NCI-H1417 (cell line): ENCODE results near the gene PDC.

Source experiments
- DNase-seq, 3 experiments: peaks; one replicate each; lab custom pipeline; 2025; lab: John Stamatoyannopoulos, UW

Gene PDC

DNA sequence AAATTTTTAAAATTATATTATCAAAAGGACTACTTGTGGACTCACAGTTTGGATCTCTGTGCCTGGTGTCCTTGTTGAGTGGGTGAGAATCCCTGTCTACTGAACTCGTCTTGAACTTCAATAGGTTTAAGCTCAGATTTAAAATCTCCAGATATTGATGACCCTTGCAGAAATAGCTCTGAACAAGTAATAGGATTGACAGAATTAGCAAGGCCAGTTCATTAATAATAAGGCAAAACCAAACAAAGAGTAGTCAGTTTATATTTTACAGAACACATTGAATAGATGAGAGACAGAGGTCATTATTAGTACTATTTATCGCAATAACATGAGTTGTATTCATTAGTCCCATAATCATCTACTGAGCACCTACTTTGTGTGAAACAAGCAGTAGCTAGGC lies at the start of gene PDC:
Gene PDC, minus strand, starts transcription at position 101 of the 400 bp plus-strand sequence. CDS start 11,655 bp downstream, outside the sequence.
- DNase-seq, result no peak

DNA sequence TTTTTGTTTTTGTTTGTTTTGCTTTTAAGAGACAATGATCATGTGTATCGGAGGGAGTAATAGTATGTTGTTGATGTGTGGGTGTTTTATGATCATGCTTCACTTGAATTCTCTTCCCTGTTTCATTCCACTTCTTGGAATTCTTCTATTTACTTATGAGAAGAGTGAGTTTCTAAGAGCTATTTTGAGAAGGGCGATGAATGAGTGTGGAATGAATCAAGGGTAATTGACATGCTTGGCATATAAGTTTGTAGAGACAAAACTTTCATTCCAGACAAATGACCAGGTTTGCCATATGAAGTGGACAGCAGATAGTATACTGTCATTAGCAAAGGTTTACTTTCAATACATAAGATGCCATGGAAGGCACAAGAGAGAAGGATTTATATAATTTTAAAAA lies 42.3 kb upstream of the PDC start:
- DNase-seq, result no peak

DNA sequence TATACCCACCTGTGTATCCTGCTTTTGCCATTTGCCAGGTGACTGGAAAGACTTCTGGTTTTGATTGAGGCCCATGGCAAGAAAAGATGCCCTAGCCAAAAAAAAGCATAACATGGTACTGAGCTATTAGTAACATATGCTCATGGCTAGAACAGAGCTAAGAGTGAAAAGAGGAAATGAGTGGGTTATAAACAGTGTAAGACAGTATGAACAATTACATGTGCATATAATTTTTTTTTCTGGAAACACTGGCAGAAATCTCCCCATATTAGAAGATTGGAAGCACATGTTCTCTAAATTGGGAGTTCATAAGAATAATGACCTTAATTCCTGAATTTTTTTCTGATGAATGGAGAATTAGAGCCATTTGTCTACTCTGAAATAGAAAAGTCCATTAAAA lies 41.2 kb upstream of the PDC start:
- DNase-seq, result no peak

DNA sequence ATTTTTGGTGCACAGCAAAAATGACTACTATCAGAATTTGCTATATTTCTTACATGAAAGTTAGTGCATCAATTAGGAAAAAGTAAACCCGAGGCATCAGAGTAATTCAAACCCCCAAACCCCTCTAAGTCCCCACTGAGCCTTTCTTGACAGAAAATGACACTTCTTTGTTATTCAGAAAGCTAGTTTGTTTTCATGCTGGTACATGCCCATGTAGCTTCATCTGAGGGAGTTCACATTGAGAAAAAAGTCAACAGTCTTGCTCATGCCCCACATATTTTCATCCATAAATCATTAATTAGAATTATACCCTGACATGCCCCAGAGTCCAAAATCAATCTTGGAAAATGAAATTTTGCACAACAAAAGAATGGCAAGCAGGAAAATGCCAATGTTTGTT lies 39.9 kb upstream of the PDC start:
- peak in 1 of 3 experiments; percentile 9 for DNase-seq

DNA sequence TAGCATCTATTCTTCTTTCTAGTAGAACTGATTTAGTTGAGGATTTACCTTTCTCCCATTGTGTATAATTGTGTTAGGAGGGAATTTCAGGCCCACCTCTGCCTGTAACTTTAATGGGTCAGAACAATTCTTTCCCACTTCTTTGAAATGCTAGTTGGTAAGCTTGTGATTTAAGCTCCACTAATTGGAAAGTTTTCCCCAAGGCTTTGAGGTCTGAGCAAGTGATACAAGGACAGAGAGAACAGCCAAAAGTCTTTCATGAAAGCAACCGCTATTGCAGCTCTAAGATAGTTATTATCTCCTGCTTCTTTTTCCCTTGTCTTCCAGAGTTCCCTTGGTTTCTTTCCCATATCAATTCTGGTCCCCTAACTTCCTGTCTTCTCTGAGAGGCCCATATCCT lies 38.7 kb upstream of the PDC start:
- no peak for DNase-seq

DNA sequence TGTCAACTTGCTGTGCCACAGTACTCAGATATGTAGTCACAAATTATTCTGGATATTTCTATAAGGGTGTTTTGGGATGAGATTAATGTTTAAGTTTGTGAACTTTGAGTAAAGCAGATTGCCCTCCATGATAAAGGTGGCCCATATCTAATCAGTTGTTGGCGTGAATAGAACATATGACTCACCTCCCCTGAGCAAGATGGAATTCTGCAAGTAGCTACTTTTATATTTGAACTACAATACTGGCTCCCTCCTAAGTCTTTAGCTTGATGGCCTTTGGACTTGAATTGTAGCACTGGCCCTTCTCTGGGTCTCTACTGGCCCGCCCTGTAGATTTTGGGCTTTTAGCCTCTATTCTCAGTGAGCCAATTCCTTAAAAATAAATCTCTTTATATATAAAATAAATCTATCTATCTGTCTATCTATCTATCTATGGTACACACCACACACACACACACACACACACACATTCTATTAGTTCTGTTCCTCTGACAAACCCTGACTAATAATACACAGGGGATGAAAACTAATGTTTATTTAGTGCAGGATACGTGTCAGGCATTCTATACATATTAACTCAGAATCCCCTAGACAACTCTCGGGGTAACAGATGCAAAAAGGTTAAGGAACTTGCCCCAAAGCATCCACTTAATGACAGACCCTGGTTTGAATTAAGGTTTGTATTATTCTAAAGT lies 37.9 kb upstream of the PDC start:
- no peak for DNase-seq

DNA sequence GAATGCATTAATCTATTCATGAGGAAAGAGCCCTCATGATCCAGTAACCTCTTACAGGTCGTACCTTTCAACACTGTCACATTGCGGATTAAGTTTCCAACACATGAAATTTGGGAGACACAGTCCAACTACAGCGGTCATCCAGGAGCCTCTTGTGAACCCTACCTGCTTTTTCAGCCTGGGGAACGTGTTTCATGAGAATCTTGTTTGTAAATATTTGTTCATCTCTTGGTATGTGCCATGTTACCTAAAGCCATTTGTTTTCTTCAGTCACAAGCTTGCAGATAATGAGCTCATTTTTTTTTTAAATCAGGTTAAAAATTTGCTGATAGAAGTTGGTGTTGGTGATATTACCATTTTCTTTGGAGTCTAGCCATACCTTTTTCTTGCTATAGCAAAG lies 37.2 kb upstream of the PDC start:
- DNase-seq, result no peak

DNA sequence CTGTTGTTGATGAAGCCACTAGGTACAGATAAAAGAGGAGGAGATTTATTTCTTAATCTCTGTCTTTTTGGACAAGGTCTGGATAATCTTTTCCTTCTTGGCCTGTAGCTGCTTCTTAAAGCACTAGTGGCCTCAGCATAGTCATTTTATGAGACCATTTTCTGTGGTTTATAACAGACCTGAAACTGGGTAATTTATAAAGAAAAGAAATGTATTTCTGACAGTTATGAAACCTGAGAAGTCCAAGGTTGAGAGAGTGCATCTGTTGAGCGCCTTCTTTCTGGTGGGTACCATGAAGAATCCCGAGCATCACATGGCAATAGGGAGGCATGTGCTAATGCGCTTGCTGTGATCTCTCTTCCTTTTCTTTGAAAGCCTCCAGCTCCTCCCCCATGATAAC lies 36.7 kb upstream of the PDC start:
- DNase-seq, result no peak

DNA sequence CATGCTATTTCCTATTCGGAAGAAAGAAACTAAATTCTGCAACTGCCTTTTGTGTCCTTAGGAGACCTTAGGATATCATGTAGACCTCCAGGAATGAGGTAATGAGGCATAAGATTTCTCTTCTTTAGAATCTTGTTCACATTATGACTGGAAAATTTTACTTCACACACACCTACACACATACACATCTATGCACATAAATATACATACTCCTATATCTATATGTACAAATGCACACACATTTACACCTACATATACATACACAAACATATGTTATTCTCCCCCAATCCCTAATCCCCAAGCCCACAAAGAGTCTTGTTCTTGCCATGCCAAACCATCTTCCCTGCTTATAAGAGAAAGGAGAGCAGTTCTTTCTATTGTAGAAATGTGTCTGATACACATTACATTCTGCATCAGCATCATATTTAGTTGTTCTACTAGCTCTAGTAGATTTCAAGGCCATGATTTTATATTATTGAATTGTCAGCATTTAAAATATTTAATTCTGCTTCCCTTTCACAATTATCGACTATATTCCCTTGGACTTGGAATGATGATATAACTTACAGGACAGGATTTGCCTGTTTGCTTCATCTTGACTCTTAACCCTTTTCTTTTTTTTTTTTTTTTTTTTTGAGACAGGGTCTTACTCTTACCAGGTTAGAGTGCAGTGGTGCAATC lies 35.4 kb upstream of the PDC start:
- DNase-seq, result no peak

DNA sequence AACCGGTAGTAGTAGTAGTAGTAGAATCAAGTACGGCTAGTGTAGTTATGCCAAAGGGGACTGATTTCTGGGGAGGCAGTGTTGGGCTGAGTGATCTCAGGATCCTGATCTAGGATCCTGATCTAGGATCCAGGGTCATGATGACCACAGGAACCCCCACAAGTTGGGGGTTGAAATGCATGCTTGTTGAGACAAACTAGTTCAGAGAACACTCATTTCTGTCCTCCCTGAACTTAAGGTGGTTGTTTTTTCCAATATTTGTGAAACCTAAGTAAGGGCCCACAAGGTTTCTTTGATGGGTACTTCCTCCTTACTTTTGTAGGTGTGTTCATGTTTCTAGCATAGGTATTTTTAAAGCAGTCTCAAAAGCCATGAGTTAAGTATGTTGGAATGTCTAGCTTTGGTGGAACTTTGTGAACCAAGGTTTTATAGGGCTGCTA lies 33.9 kb upstream of the PDC start:
- no peak for DNase-seq

DNA sequence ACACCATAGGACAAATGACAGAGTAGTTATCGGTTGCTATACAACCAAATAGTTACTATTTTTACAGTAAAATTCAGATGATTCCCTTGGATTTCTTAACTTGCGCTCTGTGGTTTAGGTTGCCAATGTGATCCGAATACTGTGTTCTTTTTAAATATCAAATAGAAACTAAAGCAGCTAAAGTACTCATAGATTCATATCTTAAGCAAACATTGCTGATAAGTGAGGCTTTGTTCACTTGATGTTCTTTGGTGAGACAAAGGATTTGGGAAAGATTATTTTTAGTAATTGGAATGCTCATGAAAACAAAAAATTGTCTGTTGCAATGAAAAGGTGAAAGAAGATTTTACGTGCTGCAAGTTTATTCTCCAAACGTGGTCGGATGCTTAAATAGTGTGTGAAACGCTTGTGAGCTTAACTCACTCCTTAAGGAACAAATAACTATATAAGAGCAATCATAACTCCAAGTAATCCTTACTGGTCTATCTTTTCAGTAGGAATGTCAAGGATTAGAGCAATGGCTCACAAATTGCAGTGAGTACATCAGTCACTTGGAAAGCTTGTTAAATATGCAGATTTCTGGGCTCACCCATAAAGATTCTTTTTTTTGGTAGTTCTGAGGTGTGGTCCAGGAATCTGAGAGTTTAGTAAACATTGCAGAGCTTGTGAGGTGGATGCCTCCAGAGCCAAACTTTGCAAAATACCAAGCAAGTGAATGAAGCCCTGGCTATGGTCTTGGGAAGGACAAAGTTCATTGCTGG lies 31.8 kb upstream of the PDC start:
- DNase-seq, result no peak

DNA sequence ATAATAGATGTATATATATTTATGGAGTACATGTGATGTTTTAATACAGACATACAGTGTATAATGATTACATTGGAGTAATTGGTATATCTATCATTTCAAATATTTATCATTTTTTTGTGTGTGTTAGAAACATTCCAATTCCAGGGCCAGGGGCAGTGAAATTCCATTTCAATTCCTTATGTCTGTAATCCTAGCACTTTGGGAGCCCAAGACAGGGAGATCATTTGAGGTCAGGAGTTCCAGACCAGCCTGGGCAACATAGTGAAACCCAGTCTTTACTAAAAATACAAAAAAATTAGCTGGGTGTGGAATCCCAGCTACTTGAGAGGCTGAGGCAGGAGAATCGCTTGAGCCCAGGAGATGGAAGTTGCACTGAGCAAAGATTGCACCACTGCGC lies 30.4 kb upstream of the PDC start:
- no peak for DNase-seq

DNA sequence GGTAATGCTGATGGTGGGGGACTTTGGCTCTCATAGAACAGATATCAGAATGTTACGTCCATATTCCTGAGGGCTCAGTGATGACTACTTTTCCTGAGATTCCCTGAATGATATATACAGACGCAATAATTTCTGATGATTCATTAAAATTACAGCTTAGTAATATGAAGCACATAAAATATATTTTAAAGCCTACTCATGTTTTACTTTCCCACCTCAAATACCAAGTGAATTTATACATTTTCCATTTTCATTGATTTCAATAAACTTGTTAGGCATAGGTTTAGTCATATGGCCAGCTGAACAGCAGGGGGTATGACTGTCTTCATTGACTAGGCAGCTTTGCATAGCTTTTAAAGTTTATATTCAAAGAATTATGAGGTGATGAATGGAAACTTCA lies 26.2 kb upstream of the PDC start:
- no peak for DNase-seq

DNA sequence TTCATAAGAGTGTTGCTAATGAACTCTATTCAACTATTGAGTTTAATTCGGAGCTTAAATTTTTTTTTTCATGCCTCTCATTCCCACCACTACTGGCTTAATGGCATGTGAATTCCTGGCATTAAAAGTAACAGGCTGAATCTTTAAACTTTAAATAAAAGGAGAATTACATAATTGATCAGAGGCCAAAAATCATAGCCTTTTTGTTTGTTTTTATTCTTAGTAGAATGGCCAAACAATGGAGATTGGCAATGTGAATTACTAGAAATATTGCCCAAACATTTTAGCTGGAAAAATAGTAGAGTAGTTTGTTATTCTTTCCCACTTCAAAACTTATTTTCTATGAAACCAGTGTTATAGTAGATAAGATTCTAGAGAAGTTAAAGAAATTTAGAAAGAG lies 25.1 kb upstream of the PDC start:
- no peak for DNase-seq

DNA sequence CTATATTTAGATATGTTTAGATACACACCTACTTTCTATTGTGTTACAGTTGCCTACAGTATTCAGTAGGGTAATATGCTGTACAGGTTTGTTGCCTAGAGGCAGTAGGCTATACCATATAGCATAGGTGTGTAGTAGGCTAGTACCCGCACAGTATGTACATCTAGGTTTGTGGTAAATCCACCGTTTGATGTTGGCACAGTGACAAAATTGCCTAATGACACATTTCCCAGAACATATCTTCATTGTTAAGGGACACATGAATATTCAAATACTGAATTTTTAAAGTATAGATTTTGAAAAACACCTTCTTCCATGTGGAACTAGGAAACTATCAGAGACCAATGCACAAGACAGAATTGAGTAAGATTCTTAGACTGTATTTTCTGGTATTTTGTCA lies 22.6 kb upstream of the PDC start:
- DNase-seq, result no peak

DNA sequence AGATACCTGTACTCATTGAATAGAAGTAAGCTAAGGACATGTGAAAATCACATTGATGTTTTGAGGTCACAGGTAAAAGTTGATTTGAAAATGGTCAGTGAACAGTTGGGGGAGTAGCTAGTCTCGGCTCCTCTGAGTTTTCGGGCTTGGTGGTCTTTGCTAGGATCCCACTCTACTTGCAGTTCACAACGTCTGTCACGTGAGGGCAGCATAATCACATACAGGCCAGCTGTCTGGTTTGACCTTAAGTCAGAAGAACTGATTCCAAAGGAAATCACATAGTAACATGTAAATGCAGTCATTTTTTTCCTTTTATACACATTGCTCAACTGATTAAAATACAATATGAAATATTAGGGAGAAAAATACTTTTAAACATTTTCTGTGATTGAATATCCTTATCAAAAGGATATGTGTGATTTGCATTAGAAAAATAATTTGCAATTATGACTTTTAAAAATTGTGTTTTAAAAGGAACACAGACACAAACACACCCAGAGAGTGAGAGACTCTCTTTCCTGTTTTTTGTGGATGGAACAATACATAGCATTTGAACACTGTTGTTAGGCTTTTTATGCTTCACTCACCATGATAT lies 21.8 kb upstream of the PDC start:
- DNase-seq, result peak; percentile 52 to 79 (median 67)

DNA sequence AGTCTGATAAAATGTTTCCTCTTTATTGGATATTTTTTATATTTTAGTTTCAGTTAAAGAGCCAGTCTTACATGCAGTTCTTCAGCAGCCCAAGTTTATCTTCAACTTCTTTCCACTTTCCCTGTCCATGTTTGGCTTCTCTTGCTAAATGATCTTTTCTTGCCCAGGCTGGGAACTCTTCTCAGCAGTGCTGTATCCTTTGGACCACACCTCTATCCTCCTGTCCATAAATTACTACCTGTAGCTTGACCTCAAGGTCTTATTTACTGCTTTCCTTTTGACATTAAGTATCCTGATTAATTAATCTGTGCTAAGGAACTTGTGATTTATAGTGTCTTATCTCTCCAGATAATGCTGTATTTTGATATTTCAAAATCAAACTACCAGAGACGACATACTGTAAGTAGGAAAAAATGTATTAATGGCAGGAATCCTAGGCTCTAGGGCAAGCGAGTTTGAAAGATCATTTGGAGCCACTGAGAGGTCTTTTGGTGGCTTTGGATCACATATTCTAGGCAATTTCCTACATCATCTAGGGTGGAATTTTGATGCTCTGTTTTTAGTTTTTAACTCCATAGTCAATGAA lies 20.5 kb upstream of the PDC start:
- DNase-seq, result no peak

DNA sequence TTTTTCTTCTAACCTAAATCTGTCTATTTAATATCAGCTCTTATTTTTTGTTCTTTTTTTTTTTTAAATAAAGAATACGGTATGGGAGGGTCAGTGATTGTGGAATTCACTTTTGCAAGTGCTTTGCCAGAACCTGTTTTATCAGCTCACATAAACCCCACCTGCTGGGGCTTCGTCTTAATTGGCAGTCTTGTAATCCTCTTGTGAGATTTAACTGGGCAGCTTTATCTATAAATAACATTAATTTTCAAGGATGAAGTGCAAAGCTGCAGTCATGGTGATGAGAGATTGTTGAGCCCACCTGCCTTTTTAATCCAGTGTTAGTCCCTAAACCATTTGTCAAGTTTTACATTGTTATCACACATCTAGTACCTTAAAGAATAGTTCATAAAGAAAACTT lies 18.2 kb upstream of the PDC start:
- peak in 2 of 3 experiments; percentile 24 to 74 for DNase-seq

DNA sequence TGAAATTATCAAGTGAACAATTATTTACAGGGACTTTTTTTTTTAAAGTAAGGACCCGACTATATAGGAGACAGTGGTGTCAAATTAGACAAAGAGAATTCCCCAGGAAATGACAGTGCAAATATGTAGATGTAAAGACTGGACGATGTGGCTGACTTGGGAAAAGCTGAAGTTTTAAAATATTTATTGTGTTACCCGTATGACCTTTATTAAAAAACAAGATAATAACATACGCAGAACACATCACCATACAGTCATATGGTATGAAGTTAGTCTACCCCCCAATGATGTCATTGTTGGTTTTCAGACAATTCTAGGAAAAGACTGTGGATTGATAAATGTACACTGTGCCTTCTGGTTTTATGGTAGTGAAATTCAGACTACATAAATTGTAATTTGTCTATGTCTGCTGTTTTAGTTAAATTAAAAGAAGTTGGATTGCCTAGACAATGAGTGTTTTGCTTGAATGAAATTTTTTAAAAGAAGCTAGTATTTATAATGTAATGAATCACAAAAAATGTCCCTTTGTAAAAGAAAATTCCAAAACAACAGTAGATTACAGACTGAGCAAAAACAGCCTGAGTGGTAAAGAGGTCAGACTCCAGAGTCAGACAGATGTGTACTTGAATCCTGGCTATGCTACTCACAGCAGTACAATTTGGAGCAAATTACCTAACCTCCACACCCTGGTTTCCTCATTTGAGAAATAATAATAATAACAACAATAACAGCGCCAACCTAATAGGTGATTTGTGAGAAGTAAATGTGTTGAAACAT lies 15.5 kb upstream of the PDC start:
- no peak for DNase-seq

DNA sequence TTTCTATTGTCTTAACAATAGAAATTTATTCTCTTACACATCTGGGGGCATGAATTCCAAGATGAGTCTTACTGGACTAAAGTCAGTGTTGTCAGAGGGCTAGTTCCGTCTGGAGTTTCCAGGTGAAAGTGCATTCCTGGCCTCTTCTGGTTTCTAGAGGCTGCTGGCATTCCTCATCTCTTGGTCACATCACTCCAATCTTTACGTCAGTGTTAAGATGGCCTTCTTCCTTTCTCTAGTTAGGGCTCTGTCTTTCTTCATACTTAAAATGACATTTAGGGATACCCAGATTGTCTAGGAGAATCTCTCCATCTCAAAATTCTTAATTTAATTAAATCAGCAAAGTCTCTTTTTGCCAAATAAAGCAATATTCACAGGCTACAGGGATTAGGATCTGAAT lies 13.3 kb upstream of the PDC start:
- DNase-seq, result no peak

DNA sequence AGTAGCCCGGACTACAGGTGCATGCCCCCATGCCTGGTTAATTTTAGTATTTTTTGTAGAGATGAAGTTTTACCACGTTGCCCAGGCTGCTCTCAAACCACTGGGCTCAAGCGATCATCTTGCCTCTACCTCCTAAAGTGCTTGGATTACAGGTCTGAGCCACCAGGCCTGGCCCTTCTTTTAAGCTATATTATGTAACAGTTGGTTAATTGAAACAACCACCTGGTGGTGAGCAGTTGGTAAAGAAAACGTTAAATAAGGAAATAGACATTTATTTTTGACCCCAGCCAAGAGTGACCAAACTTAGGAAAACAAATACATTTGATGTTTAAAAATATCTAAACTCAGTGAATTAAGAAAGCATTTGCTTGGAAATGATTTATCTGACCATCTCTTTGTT lies 12.1 kb upstream of the PDC start:
- DNase-seq, result no peak

DNA sequence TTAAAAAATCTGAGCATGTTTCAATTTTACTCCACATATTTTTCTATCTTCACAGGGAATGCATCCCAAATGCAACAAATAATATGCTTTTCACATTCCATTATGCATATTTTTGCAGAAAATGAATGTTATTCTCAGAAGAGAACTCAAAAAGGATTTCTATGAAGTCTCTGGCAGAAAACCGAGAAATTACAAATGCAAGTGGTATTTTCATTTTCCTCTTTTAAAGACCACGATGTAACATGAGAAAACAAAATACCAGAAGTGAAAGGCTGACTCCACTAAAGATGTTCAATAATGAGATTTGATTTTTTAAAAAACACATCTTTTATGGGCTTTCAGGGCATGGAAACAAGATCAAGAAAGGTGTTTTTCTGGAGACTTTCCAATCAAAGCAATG lies 5.0 kb upstream of the PDC start:
- no peak for DNase-seq
